ENCODE results near the gene NRXN3. TPM values are rescaled to one million over a fixed set of nuclear protein-coding genes. Genes with fewer than 3 reads are reported as not detected.

The NRXN3 gene
- total RNA-seq, 1 experiment from 2014 or later, result not detected

DNA sequence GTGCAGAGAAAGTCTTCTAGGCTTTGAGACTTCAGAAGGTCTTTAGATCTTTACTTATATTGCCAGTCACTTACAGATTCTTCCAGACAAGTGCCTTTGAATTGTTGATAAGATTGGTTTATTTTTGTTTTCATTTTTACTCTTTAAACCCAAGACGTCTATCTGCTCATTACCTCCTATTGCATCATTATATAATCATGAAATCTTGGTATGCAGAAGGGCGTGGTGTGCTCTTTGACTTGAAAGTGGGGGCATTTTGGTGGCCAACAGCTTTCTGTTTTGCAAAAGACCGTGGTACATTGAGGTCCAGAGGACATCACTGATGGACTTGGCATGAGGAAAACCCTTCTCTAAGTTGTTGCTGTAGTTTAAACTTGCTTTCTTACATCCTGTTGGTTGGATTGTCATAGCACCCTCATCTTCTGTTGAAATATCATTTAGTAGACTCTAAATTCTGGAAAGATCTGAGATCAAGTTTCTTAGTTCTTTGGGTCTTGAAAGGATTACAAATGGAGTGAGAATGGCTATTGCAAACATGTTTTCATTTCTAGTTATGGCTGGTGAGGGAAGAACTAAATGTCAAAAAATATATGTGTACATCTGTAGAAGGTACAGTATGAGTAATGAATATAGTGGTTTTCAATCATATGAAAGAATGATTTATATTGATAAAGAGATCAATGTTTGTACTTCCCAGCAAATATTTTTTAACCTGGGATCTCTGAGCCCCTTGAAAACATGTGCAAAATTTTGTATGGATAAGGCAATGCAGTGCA is 441.8 kb downstream of the NRXN3 start:
- Histone ChIP-seq H3K4me1 (ENCODE audit: control insufficient read depth, insufficient read depth, low read length) (no peaks in the 10 kb centered on the region), H3K9me3 (ENCODE audit: control insufficient read depth, insufficient read depth, low read depth, low read length) (no peaks in the 10 kb centered on the region), H3K27ac (ENCODE audit: low read length) (no peak overlapping the region), H3K36me3 (ENCODE audit: control insufficient read depth, insufficient read depth, low read length) (no peaks in the 10 kb centered on the region), H3K27me3 (ENCODE audit: control insufficient read depth, insufficient read depth, low read length) (no peaks in the 10 kb centered on the region), H3K4me3 (ENCODE audit: low read depth in 2 of 2, low read length in 2 of 2) (no peak overlapping the region)
- TF ChIP-seq SIN3A (IDR thresholded peaks at IDR 0.05; ENCODE audit: borderline replicate concordance, insufficient read depth, low read depth, low read length), result no peak
- TF ChIP-seq, protein P1, sequence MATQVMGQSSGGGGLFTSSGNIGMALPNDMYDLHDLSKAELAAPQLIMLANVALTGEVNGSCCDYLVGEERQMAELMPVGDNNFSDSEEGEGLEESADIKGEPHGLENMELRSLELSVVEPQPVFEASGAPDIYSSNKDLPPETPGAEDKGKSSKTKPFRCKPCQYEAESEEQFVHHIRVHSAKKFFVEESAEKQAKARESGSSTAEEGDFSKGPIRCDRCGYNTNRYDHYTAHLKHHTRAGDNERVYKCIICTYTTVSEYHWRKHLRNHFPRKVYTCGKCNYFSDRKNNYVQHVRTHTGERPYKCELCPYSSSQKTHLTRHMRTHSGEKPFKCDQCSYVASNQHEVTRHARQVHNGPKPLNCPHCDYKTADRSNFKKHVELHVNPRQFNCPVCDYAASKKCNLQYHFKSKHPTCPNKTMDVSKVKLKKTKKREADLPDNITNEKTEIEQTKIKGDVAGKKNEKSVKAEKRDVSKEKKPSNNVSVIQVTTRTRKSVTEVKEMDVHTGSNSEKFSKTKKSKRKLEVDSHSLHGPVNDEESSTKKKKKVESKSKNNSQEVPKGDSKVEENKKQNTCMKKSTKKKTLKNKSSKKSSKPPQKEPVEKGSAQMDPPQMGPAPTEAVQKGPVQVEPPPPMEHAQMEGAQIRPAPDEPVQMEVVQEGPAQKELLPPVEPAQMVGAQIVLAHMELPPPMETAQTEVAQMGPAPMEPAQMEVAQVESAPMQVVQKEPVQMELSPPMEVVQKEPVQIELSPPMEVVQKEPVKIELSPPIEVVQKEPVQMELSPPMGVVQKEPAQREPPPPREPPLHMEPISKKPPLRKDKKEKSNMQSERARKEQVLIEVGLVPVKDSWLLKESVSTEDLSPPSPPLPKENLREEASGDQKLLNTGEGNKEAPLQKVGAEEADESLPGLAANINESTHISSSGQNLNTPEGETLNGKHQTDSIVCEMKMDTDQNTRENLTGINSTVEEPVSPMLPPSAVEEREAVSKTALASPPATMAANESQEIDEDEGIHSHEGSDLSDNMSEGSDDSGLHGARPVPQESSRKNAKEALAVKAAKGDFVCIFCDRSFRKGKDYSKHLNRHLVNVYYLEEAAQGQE (IDR thresholded peaks at IDR 0.05; ENCODE audit: insufficient read depth in 1 of 2, low read depth in 2 of 2, low read length in 1 of 2), result no peak
- no peak for TF ChIP-seq POLR2AphosphoS5 (IDR thresholded peaks at IDR 0.05; ENCODE audit: low read depth, low read length)
- TF ChIP-seq TCF7L2 (IDR thresholded peaks at IDR 0.05; ENCODE audit: low read depth, low read length), result no peak
- TF ChIP-seq, protein P2, sequence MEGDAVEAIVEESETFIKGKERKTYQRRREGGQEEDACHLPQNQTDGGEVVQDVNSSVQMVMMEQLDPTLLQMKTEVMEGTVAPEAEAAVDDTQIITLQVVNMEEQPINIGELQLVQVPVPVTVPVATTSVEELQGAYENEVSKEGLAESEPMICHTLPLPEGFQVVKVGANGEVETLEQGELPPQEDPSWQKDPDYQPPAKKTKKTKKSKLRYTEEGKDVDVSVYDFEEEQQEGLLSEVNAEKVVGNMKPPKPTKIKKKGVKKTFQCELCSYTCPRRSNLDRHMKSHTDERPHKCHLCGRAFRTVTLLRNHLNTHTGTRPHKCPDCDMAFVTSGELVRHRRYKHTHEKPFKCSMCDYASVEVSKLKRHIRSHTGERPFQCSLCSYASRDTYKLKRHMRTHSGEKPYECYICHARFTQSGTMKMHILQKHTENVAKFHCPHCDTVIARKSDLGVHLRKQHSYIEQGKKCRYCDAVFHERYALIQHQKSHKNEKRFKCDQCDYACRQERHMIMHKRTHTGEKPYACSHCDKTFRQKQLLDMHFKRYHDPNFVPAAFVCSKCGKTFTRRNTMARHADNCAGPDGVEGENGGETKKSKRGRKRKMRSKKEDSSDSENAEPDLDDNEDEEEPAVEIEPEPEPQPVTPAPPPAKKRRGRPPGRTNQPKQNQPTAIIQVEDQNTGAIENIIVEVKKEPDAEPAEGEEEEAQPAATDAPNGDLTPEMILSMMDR (IDR thresholded peaks at IDR 0.05), result no peak
- no TSS peak for BruUV-seq (replicated peaks)
- CTCF ChIA-PET, result no interaction called here
- in situ Hi-C loops (cut with HindIII; ENCODE audit: low pct_unique_long_range_greater_than_20kb, low sequenced_read_pairs), result no loop called here
- ATAC-seq, result no peak
- DNase-seq (ENCODE audit: low read depth, low spot score), result no peak
- POLR2A ChIA-PET, result no interaction called here
- intact Hi-C loops (cut with micrococcal nuclease; ENCODE audit: unreplicated experiment), result no loop called here

- POLR2A ChIA-PET, result no interaction called here
- no peak for ATAC-seq
- Histone ChIP-seq H3K27me3 (ENCODE audit: control insufficient read depth, insufficient read depth, low read length) (no peaks in the 10 kb centered on the region), H3K36me3 (ENCODE audit: control insufficient read depth, insufficient read depth, low read length) (no peaks in the 10 kb centered on the region), H3K4me1 (ENCODE audit: control insufficient read depth, insufficient read depth, low read length) (no peaks in the 10 kb centered on the region), H3K9me3 (ENCODE audit: control insufficient read depth, insufficient read depth, low read depth, low read length) (no peaks in the 10 kb centered on the region), H3K4me3 (ENCODE audit: low read depth in 2 of 2, low read length in 2 of 2) (no peak overlapping the region), H3K27ac (ENCODE audit: low read length) (no peak overlapping the region)
- no peak for DNase-seq (ENCODE audit: low read depth, low spot score)
- no TSS peak for BruUV-seq (replicated peaks)
- CTCF ChIA-PET, result no interaction called here
- in situ Hi-C loops (cut with HindIII; ENCODE audit: low pct_unique_long_range_greater_than_20kb, low sequenced_read_pairs), result no loop called here
- TF ChIP-seq, protein P1 (IDR thresholded peaks at IDR 0.05; ENCODE audit: insufficient read depth in 1 of 2, low read depth in 2 of 2, low read length in 1 of 2), result no peak
- no peak for TF ChIP-seq POLR2AphosphoS5 (IDR thresholded peaks at IDR 0.05; ENCODE audit: low read depth, low read length)
- no peak for TF ChIP-seq TCF7L2 (IDR thresholded peaks at IDR 0.05; ENCODE audit: low read depth, low read length)
- intact Hi-C loops (cut with micrococcal nuclease; ENCODE audit: unreplicated experiment), result no loop called here
Observed at GRCh38 chr14:78612666-78613065, 442.5 kb downstream of the NRXN3 start.

Data from Panc1 (cell line).